Hematopoietic multipotent progenitor cell (in vitro differentiated cells): ENCODE data around the gene STK11. TPM values are rescaled to one million over a fixed set of nuclear protein-coding genes. Genes with fewer than 3 reads are reported as not detected.

Source experiments
- DNase-seq, 3 donors: peaks; one replicate each; pipeline ENCODE4 v3.0.0-alpha.2; 2011 to 2015; ENCODE audit warnings: low read depth in 2 of 3, low spot score in 2 of 3
- total RNA-seq: library from RNA; depleted of rRNA; stranded (reverse); fragments of >200 nt; gene quantifications from one replicate; pipeline ENCODE4 v1.2.3, GENCODE V29; 2012

STK11 gene
- total RNA-seq, 1 donor = 104 TPM

- DNase-seq = no peak
These were observed 18.7 kb downstream of the STK11 start for GRCh38 chr19:1224047-1224825.

- no peak for DNase-seq
These were observed 19.3 kb downstream of the STK11 start for GRCh38 chr19:1224847-1225246.

DNA sequence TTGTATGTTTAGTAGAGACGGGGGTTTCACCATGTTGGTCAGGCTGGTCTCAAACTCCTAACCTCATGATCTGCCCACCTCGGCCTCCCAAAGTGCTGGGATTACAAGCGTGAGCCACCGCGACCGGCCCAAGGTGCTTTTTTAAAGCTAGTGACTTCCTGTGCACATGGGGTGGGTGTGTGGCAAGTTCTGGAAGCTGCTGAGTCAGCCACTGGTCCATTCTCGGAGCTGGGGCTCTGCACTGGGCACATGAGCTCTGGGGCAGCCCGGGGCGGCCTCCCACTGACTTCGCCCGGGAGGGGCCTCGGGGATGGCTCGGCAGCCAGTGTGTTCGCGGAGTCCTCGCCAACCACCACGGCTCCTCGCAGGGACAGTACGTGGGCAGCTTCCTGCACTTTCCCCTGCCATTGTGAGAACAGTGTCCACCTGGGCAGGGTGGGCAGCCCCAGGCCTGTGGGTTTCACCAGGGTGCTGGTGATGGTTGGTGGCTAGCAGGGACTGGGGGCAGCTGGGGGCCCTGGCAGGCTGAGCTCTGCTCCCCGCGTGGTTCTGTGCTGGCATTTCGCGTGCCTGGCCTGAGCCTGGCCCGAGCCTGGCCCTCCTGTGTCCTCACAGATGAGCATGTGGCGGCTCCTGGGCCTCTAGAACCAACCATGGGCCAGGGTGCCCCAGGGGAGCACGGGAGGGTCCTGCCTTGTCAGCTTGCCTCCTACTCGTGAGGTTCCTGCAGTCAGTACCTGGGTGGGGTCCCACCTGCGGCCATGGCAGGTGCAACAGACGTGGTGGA lies 20.1 kb downstream of the STK11 start:
- DNase-seq = no peak

GRCh38 chr19:1226227-1226518 lies 20.6 kb downstream of the STK11 start:
- DNase-seq = no peak

DNA sequence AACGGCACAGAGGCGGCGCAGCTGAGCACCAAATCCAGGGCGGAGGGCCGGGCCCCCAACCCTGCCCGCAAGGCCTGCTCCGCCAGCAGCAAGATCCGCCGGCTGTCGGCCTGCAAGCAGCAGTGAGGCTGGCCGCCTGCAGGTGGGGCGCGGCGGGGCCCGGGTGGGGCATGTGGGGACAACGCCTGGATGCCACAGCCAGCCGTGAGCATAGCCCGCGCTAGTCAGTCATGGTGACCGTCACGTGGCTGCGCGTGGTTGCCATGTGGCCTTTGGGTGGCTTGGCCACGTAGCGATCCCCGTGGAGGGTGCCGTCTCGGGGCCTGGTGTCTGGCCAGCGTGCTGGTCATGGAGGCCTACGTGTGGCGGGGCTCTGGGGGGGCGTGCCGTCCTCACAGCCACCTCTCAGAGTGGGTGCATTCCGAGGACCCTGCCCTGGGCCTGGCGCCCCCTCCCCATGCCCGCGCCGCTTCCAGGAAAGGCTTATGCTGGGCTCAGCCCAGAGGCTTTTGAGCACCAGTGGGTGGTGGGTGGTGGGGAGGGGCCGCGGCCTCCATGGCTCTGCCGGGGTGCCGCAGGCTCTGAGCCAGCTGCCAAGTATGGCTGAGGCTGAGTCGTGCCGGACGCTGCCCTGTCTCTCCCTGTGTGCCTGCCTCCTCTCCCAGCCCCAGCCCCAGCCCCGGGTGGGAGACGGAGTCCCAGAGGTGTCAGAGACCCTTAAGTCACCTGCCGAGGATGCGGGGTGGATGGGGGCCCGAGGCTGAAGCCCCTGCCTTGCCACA lies 21.1 kb downstream of the STK11 start:
- DNase-seq = no peak

DNA sequence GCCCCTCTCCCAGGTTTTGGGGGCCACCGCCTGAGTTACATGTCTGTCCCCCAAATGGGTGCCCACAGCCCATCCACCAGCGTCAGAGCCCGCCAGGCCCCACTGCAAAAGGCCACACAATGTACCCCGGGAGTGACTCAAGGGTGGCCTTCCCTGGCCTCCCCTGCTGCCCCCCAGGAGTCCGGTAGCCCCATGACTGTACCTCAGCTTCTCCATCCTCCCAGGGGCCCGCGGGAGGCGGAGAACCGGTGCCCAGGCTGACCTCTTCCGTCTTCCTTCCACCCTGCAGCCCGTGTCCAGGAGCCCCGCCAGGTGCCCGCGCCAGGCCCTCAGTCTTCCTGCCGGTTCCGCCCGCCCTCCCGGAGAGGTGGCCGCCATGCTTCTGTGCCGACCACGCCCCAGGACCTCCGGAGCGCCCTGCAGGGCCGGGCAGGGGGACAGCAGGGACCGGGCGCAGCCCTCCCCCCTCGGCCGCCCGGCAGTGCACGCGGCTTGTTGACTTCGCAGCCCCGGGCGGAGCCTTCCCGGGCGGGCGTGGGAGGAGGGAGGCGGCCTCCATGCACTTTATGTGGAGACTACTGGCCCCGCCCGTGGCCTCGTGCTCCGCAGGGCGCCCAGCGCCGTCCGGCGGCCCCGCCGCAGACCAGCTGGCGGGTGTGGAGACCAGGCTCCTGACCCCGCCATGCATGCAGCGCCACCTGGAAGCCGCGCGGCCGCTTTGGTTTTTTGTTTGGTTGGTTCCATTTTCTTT lies 21.9 kb downstream of the STK11 start:
- no peak for DNase-seq

DNA sequence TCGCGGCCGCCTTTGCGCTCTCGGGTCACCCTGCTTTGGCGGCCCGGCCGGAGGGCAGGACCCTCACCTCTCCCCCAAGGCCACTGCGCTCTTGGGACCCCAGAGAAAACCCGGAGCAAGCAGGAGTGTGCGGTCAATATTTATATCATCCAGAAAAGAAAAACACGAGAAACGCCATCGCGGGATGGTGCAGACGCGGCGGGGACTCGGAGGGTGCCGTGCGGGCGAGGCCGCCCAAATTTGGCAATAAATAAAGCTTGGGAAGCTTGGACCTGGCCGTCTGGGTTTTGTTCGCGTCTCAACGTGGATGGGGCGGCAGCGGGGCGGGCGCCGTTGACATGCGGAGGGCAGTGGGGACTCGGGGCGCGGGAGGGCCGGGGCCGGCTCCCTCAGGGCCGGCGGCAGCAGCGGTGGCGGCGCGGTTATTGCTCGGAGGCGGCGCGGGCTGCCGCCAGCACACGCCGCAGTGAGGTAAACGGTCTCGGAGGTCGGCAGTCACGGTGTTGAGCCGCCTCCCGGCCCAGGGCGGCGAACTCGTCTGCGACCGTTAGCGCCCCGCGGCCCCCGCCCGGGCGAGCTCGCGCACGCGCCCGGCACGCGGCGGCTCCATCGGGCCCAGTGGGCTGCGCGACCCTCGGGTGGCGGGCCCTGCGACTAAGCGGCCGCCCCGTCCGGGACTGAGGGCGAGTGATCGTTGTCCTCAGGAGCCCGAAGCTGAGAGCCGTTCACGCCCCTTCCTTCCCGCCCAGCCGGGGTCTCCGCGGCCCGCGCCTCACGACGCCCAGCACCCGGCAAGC lies 22.8 kb downstream of the STK11 start:
- DNase-seq = no peak

- DNase-seq = no peak
These were observed 23.7 kb downstream of the STK11 start for GRCh38 chr19:1229056-1229923.

DNA sequence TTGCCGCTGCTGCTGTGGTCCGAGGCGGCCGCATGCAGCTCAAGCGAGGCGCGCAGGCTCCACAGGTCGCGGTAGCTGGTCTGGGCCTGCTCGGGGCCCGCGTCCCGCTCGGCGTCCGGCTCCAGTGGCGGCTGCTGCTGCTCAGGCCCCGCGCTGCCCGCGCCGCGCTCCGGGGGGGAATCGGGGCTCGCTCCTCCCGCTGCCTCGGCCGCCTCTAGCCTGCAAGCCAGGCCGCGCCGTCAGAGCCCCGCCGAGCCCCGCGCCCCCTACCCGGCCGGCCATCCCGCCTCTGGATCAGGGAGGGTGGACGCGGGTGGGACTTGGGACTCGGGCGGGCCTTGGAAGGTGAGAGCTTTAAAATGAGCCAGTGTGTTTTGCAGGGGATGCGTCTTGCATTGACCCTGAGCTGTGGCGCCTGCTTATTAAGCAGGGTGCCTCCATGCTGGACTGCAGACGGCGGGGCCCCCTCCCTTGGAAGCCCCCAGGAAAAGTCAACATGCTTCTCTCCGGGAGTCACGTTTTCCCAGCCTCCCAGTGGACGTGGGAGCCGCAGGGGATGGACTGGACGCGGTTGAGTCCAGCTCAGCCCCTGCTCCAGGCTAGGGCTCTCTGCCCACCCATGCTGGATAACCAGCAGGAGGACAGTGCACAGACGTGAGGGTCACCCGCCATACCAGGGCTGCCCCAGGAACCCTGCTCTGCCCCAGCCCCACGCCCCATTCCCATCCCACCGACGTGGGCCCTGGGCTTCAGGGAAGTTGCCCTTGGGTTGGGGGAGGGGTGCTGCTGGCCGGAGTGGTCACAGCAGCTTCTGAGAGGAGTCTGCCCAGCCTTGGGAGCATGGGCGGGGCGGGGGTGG lies 24.6 kb downstream of the STK11 start:
- DNase-seq = no peak

DNA sequence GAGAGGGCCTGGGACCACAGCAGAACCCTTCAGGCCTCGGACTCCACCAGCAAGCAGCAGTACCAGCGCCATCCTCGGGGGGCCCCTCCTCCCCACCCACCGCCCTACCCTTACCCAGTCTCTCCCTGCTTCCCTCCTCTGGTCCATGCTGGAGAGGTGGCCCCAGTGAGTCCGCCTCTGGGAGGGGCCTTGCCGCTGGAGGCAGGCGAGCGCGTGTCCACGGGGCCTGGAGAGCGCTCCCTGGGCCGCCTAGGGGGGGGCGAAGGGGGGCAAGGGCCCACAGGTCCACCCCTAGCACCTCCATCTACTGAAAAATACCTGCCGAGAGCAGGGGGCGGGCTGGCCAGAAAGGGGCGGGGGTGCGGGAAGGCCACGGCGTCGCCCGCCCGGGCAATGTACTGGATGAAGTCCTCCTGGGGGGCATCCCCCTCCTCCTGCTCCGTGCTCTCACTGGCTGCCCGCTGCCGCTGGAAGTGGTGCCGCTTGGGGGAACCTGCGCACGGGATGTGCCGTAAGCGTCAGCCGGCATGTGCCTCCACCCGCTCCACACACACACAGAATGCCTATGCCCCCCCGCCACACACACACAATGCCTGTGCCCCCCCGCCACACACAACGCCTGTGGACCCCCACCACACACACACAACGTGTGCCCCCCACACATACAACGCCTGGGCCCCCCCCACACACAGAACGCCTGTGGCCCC lies 25.4 kb downstream of the STK11 start:
- no peak for DNase-seq

- no peak for DNase-seq
These were observed 26.4 kb downstream of the STK11 start for GRCh38 chr19:1231729-1232637.

GRCh38 chr19:1232652-1233072 lies 27.1 kb downstream of the STK11 start:
- peak in 1 of 3 donors; percentile 50 for DNase-seq

- DNase-seq = no peak
These were observed 27.6 kb downstream of the STK11 start for GRCh38 chr19:1233115-1233667.

DNA sequence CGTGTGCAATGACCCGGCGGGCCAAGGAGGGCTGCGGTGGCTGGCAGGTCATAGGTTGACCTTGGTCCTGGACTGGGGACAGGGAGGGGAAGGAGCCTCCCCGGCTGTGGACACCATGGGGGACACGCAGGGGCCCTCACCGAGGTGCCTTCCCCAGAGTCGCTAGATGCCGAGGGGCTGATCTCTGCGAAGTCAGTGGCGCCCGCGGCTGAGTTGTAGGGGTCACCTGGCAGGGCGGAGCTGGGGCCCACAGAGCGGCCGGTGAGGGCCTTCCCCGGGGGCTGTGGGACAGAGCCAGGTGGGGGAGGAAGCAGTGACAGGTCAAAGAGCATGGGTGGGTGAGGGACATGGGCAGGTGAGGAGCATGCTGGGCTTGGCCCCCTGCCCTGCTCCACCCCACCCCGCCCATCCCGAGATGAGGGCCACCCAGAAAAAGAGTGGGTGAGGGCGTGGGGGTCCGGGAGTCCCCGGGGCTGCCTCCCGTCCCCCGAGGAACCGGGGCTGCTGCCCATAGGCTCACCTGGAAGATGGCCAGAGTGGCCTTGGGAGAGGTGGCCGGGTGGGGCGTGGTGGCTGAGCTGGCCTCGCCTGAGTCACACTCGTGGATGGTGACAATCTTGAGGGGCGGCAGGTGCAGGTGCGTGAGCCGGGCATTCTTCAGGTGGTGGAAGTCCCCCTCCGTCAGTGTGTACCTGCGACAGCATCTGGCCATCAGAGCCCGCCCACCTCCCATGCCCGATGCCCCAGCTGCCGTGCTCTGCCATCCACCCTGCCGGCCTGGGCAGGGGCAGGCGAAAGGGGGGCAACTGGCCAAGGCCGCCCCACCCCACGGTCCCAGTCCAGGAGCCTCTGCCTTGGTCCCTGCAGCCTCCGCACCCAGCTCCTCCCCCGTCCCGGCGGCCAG lies 28.7 kb downstream of the STK11 start:
- DNase-seq = no peak

- DNase-seq = no peak
These were observed 29.4 kb downstream of the STK11 start for GRCh38 chr19:1234955-1235380.
